Endothelial cell of umbilical vein (primary cell): Measurements from ENCODE around the gene STC2. TPM values are rescaled to one million over a fixed set of nuclear protein-coding genes. Genes with fewer than 3 reads are reported as not detected.

Experiments
- BruUV-seq: library from RNA; stranded (reverse); fragments of 400-500 nt; replicated peaks from 2 replicates; lab custom pipeline; 2021; lab: Mats Ljungman, UMichigan
- CTCF ChIA-PET: fragments of 300-600, 350-600 bp; sonication (Branson Sonifier 250); formaldehyde crosslinking; loops from one replicate; lab custom pipeline; 2021; ENCODE audit warnings: antibody characterized with exemption, inconsistent platforms; lab: Charles Lee
- POLR2A ChIA-PET: fragments of 300-600, 350-600 bp; sonication (Branson Sonifier 250); formaldehyde crosslinking; loops from one replicate; lab custom pipeline; 2021; ENCODE audit warnings: antibody characterized with exemption, inconsistent platforms; lab: Charles Lee
- DNase-seq: peaks from one replicate; pipeline ENCODE4 v3.0.0-alpha.2; 2011; ENCODE audit warnings: low read depth, low spot score
- FAIRE-seq: peaks from 2 replicates; lab custom pipeline; 2011; peaks lifted over from hg19 to GRCh38; lab: Jason Lieb, UNC
- H2AFZ ChIP-seq: 2 replicates; pipeline ENCODE4 v1.6.0; 2012; ENCODE audit warnings: low read depth, low read length, control low read depth, inconsistent platforms
- H3K27ac ChIP-seq: 2 replicates; pipeline ENCODE4 v1.5.1; 2011; ENCODE audit warnings: low read depth, mild to moderate bottlenecking, control low read depth, low read length, moderate library complexity; ENCODE audit not compliant: insufficient read depth
- H3K27me3 ChIP-seq, 2 experiments: 2 replicates each; pipeline versions ENCODE4 v1.6.0 to v1.6.1; 2011; ENCODE audit warnings: low read length in 2 of 2, mixed read lengths in 1 of 2; ENCODE audit not compliant: control insufficient read depth in 2 of 2, insufficient read depth in 2 of 2
- H3K36me3 ChIP-seq, 2 experiments: 2 replicates in 1 of 2; 3 replicates in 1 of 2; pipeline ENCODE4 v1.5.1; 2011; ENCODE audit warnings: low read length in 2 of 2, mild to moderate bottlenecking in 1 of 2, moderate library complexity in 1 of 2; ENCODE audit not compliant: control insufficient read depth in 2 of 2, insufficient read depth in 2 of 2; ENCODE audit errors: extremely low read depth in 1 of 2
- H3K4me1 ChIP-seq: 3 replicates; pipeline ENCODE4 v1.5.1; 2011; ENCODE audit warnings: mild to moderate bottlenecking, low read length; ENCODE audit not compliant: control insufficient read depth, insufficient read depth; ENCODE audit errors: extremely low read depth
- H3K4me2 ChIP-seq: 2 replicates; pipeline ENCODE4 v1.6.1; 2011; ENCODE audit warnings: low read length, control low read depth, mixed read lengths; ENCODE audit not compliant: insufficient read depth
- H3K4me3 ChIP-seq, 3 experiments: fragments of 200-600 bp in 1 of 3; sonication (generic), shearing (Covaris generic) in 1 of 3; replicated peaks in 1 of 3; 2 replicates each; pipeline ENCODE4 v1.5.1; 2011 to 2016; ENCODE audit warnings: control low read depth in 3 of 3, low read length in 3 of 3, mild to moderate bottlenecking in 2 of 3, inconsistent platforms in 1 of 3, low read depth in 1 of 3, moderate library complexity in 1 of 3; ENCODE audit not compliant: insufficient read depth in 1 of 3
- H3K79me2 ChIP-seq: 2 replicates; pipeline ENCODE4 v1.6.0; 2012; ENCODE audit warnings: low read length, inconsistent platforms; ENCODE audit not compliant: control insufficient read depth, insufficient read depth
- H3K9ac ChIP-seq: replicated peaks from 2 replicates; pipeline ENCODE3; 2011; ENCODE audit warnings: low read length, control low read depth; ENCODE audit not compliant: insufficient read depth; ENCODE audit errors: extremely low read depth
- H3K9me1 ChIP-seq: replicated peaks from 3 replicates; pipeline ENCODE4 v1.6.0; 2011; ENCODE audit warnings: mild to moderate bottlenecking, low read length; ENCODE audit not compliant: control insufficient read depth, insufficient read depth; ENCODE audit errors: extremely low read depth
- H3K9me3 ChIP-seq: replicated peaks from 2 replicates; pipeline ENCODE4 v1.5.1; 2012; ENCODE audit warnings: low read length, inconsistent platforms; ENCODE audit not compliant: control insufficient read depth, insufficient read depth
- H4K20me1 ChIP-seq: replicated peaks from 2 replicates; pipeline ENCODE3; 2011; ENCODE audit warnings: mild to moderate bottlenecking, low read length; ENCODE audit not compliant: control insufficient read depth, insufficient read depth; ENCODE audit errors: extremely low read depth
- EZH2 ChIP-seq: IDR thresholded peaks from 2 replicates; pipeline ENCODE4 v1.6.1; 2012; ENCODE audit warnings: borderline replicate concordance, low read depth, mild to moderate bottlenecking, moderate library complexity, low read length, inconsistent platforms; ENCODE audit not compliant: severe bottlenecking
- JUN ChIP-seq: IDR thresholded peaks from 2 replicates; pipeline ENCODE4 v1.6.1; 2011; ENCODE audit warnings: borderline replicate concordance, low read depth; ENCODE audit not compliant: insufficient read length, insufficient read depth
- MYC ChIP-seq: IDR thresholded peaks from one replicate; pipeline ENCODE4 v1.6.1; 2011; ENCODE audit warnings: mild to moderate bottlenecking, low read depth, low read length
- POLR2A ChIP-seq: IDR thresholded peaks from 2 replicates; pipeline ENCODE4 v1.6.1; 2012; ENCODE audit warnings: low read depth, mild to moderate bottlenecking, control low read depth, low read length
- dilution Hi-C: fragments of 300-500 bp; cut with MboI; formaldehyde crosslinking; loops from one replicate; pipeline ENCODE4 v1.15.0; 2019; ENCODE audit warnings: low sequenced_read_pairs; ENCODE audit not compliant: extremely low pct_ligation_motif_present
- intact Hi-C: fragments of 100-400 bp; cut with micrococcal nuclease; formaldehyde crosslinking; loops from one replicate; pipeline ENCODE4 v1.10.0; 2022
- polyA plus RNA-seq, 4 experiments: library from polyadenylated mRNA; depleted of rRNA in 3 of 4; stranded (reverse) in 3 of 4; unstranded in 1 of 4; fragments of >200 nt; gene quantifications; 2 replicates each; pipeline versions ENCODE4 v1.2.1 to v1.2.3, GENCODE V29; 2011 to 2012; ENCODE audit warnings: missing spikeins in 1 of 4
- total RNA-seq: library from RNA; stranded (reverse); gene quantifications from 2 replicates; pipeline ENCODE4 v1.2.3, GENCODE V29; 2021
- TF ChIP-seq, protein P1 (sequence below), 2 donors: IDR thresholded peaks; 1 replicate in 1 of 2; 2 replicates in 1 of 2; pipeline ENCODE4 v1.5.1; 2011; ENCODE audit warnings: low read length in 2 of 2, mild to moderate bottlenecking in 2 of 2, moderate library complexity in 2 of 2, control low read depth in 1 of 2, inconsistent platforms in 1 of 2, low read depth in 1 of 2; ENCODE audit not compliant: insufficient read depth in 1 of 2; ENCODE audit errors: extremely low read depth in 1 of 2
- TF ChIP-seq, protein P2 (sequence below): IDR thresholded peaks from 2 replicates; pipeline ENCODE4 v1.6.1; 2011; ENCODE audit not compliant: insufficient read depth, insufficient read length

Gene STC2
- total and polyA plus RNA-seq, 2 donors (not counting 3 experiments of a cell fraction or from before 2014, with no cell fraction given), result 19.0 to 26.9 TPM

DNA sequence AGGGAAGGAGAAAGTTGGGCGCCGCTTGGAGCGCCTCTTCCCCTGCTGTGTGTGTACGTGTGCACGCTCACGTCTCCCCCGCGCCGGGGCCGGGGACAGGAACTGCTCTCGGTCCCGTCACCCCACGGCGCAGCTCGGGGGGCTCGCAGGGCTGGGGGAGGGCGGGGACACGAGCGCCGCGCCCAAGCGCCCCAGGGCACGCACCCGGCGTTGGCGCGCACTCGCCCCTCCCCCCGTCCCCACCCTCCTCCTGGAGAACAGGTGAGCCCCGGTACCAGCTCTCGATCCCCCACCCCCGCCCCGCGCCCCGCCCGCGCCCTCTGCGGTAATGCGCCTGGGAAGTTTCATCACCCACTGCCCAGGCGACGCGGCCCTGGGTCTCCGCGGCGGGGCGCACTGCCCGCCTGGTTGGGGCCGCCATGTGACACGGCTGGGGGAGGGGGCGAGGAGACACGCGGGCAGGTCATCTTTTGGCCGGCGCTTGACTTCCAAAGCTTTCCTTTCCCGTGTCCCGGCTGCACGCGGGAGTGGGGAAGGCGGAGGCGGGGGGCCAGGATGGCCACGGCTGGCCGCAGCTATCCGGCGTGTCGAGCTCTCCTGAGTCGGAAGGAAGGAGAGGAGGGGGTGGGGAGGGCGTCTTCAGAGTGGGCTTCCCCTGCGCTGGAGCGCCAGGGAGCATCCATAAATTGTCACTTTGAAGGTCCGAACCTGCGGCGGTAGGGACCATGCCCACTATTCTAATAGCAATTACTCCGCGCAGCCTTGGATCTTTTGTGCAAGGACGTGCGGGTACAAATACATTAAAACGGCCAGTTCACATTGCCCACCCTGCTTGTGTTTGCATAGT is 1.5 kb upstream of the STC2 start:
- H4K20me1 ChIP-seq, result no peaks in the 10 kb centered on the region
- POLR2A ChIA-PET, result no interaction called here
- peak overlapping the region; percentile 31 to 45 (median 40) for H3K4me3 ChIP-seq
- H3K4me1 ChIP-seq, result peaks cover 39% of the 10 kb centered on the region
- CTCF ChIA-PET, result interaction anchor here (0.8 to 11.2 kb wide), 6 partner anchors 14 to 623 kb away, joined by 3 to 428 read pairs (median 4); no protein-coding TSS in a partner anchor
- no peaks in the 10 kb centered on the region for H3K9me1 ChIP-seq
- intact Hi-C loops (loop anchor here (5.0 to 10.0 kb wide), 2 partner anchors 372 to 435 kb away; partner anchors contain the start of gene RPL26L1), dilution Hi-C loops (no loop called here)
- H3K9ac ChIP-seq, result peak overlapping the region; percentile 68
- peak overlapping the region; percentile 87 for H3K4me2 ChIP-seq
- FAIRE-seq, result no peak
- H2AFZ ChIP-seq, result peak overlapping the region; percentile 66
- DNase-seq, result no peak
- H3K27me3 ChIP-seq, result no peaks in the 10 kb centered on the region
- H3K27ac ChIP-seq, result peak overlapping the region; percentile 56
- BruUV-seq, result no TSS peak
- H3K36me3 ChIP-seq, result no peaks in the 10 kb centered on the region
- no peaks in the 10 kb centered on the region for H3K9me3 ChIP-seq
- peaks cover 35% of the 10 kb centered on the region for H3K79me2 ChIP-seq
- TF ChIP-seq, protein P1, sequence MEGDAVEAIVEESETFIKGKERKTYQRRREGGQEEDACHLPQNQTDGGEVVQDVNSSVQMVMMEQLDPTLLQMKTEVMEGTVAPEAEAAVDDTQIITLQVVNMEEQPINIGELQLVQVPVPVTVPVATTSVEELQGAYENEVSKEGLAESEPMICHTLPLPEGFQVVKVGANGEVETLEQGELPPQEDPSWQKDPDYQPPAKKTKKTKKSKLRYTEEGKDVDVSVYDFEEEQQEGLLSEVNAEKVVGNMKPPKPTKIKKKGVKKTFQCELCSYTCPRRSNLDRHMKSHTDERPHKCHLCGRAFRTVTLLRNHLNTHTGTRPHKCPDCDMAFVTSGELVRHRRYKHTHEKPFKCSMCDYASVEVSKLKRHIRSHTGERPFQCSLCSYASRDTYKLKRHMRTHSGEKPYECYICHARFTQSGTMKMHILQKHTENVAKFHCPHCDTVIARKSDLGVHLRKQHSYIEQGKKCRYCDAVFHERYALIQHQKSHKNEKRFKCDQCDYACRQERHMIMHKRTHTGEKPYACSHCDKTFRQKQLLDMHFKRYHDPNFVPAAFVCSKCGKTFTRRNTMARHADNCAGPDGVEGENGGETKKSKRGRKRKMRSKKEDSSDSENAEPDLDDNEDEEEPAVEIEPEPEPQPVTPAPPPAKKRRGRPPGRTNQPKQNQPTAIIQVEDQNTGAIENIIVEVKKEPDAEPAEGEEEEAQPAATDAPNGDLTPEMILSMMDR (IDR thresholded peaks at IDR 0.05; ENCODE audit: extremely low read depth in 1 of 2, insufficient read depth in 1 of 2, low read depth in 1 of 2, low read length in 2 of 2), result peak in 1 of 2 donors; percentile 18
- TF ChIP-seq, protein P2, sequence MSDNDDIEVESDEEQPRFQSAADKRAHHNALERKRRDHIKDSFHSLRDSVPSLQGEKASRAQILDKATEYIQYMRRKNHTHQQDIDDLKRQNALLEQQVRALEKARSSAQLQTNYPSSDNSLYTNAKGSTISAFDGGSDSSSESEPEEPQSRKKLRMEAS, result no peak
- TF ChIP-seq EZH2, result no peak
- no peak for TF ChIP-seq JUN
- TF ChIP-seq POLR2A, result no peak
- peak; percentile 24 for TF ChIP-seq MYC
